K562 (cell line): Measurements from ENCODE around the gene HMGXB3. TPM values are rescaled to one million over a fixed set of nuclear protein-coding genes. Genes with fewer than 3 reads are reported as not detected.

ENCODE experiments used
- ARID2 ChIP-seq: fragments of 450-650 bp; IDR thresholded peaks from 2 replicates; pipeline ENCODE4 v1.6.1; 2017; ENCODE audit warnings: antibody characterized with exemption, mild to moderate bottlenecking
- CBFB ChIP-seq: sonication (generic); formaldehyde crosslinking; IDR thresholded peaks from 2 replicates; pipeline ENCODE4 v1.4.0; 2020; ENCODE audit warnings: mild to moderate bottlenecking, missing genetic modification reagents
- CCNT2 ChIP-seq: IDR thresholded peaks from 2 replicates; pipeline ENCODE4 v1.6.1; 2011; ENCODE audit warnings: borderline replicate concordance, low read depth, mild to moderate bottlenecking, moderate library complexity, mixed read lengths, low read length; ENCODE audit not compliant: insufficient read length; ENCODE audit errors: extremely low read depth
- E2F8 ChIP-seq: fragments of 450-650 bp; IDR thresholded peaks from 2 replicates; pipeline ENCODE4 v1.7.1; 2018; ENCODE audit warnings: mild to moderate bottlenecking, low read depth; ENCODE audit not compliant: partially characterized antibody
- IRF2 ChIP-seq: sonication (generic); formaldehyde crosslinking; IDR thresholded peaks from 2 replicates; pipeline ENCODE4 v1.8.1; 2022; ENCODE audit warnings: mild to moderate bottlenecking, missing genetic modification reagents
- LCOR ChIP-seq: sonication (generic); formaldehyde crosslinking; IDR thresholded peaks from 2 replicates; pipeline ENCODE4 v1.8.0; 2022; ENCODE audit warnings: mild to moderate bottlenecking, missing genetic modification reagents
- MCM5 ChIP-seq: fragments of 450-650 bp; IDR thresholded peaks from 2 replicates; pipeline ENCODE4 v1.6.1; 2016; ENCODE audit warnings: low read depth
- NR2F6 ChIP-seq: fragments of 450-650 bp; formaldehyde crosslinking; IDR thresholded peaks from 2 replicates; pipeline ENCODE4 v1.4.0; 2020; ENCODE audit warnings: mild to moderate bottlenecking
- PTBP1 ChIP-seq: fragments of 200-400 bp; formaldehyde crosslinking; IDR thresholded peaks from 2 replicates; pipeline ENCODE4 v1.6.1; 2017; ENCODE audit warnings: low read depth, low read length
- XRCC3 ChIP-seq: fragments of 450-650 bp; IDR thresholded peaks from 2 replicates; pipeline ENCODE4 v1.6.1; 2017; ENCODE audit warnings: mild to moderate bottlenecking, moderate library complexity
- ZNF133 ChIP-seq: fragments of 250-450 bp; sonication (Bioruptor Pico); IDR thresholded peaks from 2 replicates; pipeline ENCODE4 v1.4.0; 2020; ENCODE audit warnings: mild to moderate bottlenecking
- ZNF395 ChIP-seq: fragments of 200-800 bp; sonication (Bioruptor generic); IDR thresholded peaks from 2 replicates; pipeline ENCODE4 v1.6.1; 2017; ENCODE audit warnings: missing genetic modification characterization, missing compliant biosample characterization
- polyA plus RNA-seq, 8 experiments: library from polyadenylated mRNA; depleted of rRNA in 4 of 8; stranded (reverse) in 5 of 8; unstranded in 3 of 8; fragments of >200 nt; fragmentation: Nextera tagmentation in 2 of 8; fragmentation: Illumina TruSeq in 1 of 8; extraction: Ambion mirVana in 2 of 8; extraction: Trizol in 1 of 8; gene quantifications; 2 replicates each; pipeline versions ENCODE4 v1.2.1 to v1.2.3, GENCODE V29; 2011 to 2014; ENCODE audit warnings: inconsistent platforms in 1 of 8, missing spikeins in 1 of 8
- total RNA-seq, 7 experiments: library from RNA; depleted of rRNA in 6 of 7; stranded (reverse); fragments of >200 nt in 6 of 7; fragmentation: Illumina TruSeq in 2 of 7; extraction: Trizol in 2 of 7; gene quantifications; 2 replicates each; pipeline versions ENCODE4 v1.2.1 to v1.2.3, GENCODE V29; 2011 to 2021; ENCODE audit warnings: low replicate concordance in 1 of 7
- TF ChIP-seq, protein P1 (sequence below): sonication (generic); formaldehyde crosslinking; IDR thresholded peaks from 2 replicates; pipeline ENCODE4 v1.8.1; 2023; ENCODE audit warnings: mild to moderate bottlenecking, missing genetic modification reagents, moderate library complexity
- TF ChIP-seq, protein P2 (sequence below): fragments of 450-650 bp; formaldehyde crosslinking; IDR thresholded peaks from 2 replicates; pipeline ENCODE4 v1.4.0; 2022; ENCODE audit warnings: mild to moderate bottlenecking, moderate library complexity
- TF ChIP-seq, protein P3 (sequence below), 2 experiments: fragments of 450-650 bp; IDR thresholded peaks; 2 replicates each; pipeline ENCODE4 v1.6.1; 2018; ENCODE audit warnings: mild to moderate bottlenecking in 2 of 2, low read depth in 1 of 2; ENCODE audit not compliant: partially characterized antibody in 2 of 2
- TF ChIP-seq, protein P4 (sequence below), 3 experiments: IDR thresholded peaks in 2 of 3; conservative IDR thresholded peaks in 1 of 3; 2 replicates each; pipeline ENCODE4 v1.5.1; 2011 to 2012; ENCODE audit warnings: low read length in 3 of 3, mild to moderate bottlenecking in 3 of 3, control low read depth in 2 of 3, improper control_type of control experiment in 1 of 3, inconsistent platforms in 1 of 3, low read depth in 1 of 3, mixed read lengths in 1 of 3, moderate library complexity in 1 of 3; ENCODE audit not compliant: insufficient read depth in 2 of 3

Gene HMGXB3
- total and polyA plus RNA-seq, 9 of the 15 experiments (the other 6 are each of a cell fraction or from before 2014, with no cell fraction given) = 1.8 to 44.1 (median 32.2) TPM

GRCh38 chr5:149999866-150000255, 678 bp upstream of the HMGXB3 start (continued):
- TF ChIP-seq ZNF133 (CRISPR knock-in tag) = no peak
- no peak for TF ChIP-seq ZNF395 (CRISPR knock-in tag)
- TF ChIP-seq PTBP1 = no peak
- TF ChIP-seq MCM5 = no peak
- no peak for TF ChIP-seq ARID2
- TF ChIP-seq, protein P1, sequence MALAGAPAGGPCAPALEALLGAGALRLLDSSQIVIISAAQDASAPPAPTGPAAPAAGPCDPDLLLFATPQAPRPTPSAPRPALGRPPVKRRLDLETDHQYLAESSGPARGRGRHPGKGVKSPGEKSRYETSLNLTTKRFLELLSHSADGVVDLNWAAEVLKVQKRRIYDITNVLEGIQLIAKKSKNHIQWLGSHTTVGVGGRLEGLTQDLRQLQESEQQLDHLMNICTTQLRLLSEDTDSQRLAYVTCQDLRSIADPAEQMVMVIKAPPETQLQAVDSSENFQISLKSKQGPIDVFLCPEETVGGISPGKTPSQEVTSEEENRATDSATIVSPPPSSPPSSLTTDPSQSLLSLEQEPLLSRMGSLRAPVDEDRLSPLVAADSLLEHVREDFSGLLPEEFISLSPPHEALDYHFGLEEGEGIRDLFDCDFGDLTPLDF (CRISPR knock-in tag) = 0 out of 2 replicates have a peak, but pooled peaks have one; percentile 29
- no peak for TF ChIP-seq XRCC3
- TF ChIP-seq E2F8 = no peak
- TF ChIP-seq, protein P2, sequence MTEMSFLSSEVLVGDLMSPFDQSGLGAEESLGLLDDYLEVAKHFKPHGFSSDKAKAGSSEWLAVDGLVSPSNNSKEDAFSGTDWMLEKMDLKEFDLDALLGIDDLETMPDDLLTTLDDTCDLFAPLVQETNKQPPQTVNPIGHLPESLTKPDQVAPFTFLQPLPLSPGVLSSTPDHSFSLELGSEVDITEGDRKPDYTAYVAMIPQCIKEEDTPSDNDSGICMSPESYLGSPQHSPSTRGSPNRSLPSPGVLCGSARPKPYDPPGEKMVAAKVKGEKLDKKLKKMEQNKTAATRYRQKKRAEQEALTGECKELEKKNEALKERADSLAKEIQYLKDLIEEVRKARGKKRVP (CRISPR knock-in tag) = no peak
- TF ChIP-seq IRF2 = no peak
- no peak for TF ChIP-seq NR2F6
- TF ChIP-seq, protein P3, sequence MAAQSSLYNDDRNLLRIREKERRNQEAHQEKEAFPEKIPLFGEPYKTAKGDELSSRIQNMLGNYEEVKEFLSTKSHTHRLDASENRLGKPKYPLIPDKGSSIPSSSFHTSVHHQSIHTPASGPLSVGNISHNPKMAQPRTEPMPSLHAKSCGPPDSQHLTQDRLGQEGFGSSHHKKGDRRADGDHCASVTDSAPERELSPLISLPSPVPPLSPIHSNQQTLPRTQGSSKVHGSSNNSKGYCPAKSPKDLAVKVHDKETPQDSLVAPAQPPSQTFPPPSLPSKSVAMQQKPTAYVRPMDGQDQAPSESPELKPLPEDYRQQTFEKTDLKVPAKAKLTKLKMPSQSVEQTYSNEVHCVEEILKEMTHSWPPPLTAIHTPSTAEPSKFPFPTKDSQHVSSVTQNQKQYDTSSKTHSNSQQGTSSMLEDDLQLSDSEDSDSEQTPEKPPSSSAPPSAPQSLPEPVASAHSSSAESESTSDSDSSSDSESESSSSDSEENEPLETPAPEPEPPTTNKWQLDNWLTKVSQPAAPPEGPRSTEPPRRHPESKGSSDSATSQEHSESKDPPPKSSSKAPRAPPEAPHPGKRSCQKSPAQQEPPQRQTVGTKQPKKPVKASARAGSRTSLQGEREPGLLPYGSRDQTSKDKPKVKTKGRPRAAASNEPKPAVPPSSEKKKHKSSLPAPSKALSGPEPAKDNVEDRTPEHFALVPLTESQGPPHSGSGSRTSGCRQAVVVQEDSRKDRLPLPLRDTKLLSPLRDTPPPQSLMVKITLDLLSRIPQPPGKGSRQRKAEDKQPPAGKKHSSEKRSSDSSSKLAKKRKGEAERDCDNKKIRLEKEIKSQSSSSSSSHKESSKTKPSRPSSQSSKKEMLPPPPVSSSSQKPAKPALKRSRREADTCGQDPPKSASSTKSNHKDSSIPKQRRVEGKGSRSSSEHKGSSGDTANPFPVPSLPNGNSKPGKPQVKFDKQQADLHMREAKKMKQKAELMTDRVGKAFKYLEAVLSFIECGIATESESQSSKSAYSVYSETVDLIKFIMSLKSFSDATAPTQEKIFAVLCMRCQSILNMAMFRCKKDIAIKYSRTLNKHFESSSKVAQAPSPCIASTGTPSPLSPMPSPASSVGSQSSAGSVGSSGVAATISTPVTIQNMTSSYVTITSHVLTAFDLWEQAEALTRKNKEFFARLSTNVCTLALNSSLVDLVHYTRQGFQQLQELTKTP (IDR thresholded peaks at IDR 0.05; ENCODE audit: low read depth in 1 of 2, partially characterized antibody in 2 of 2) = no peak
- no peak for TF ChIP-seq LCOR (CRISPR knock-in tag)
- no peak for TF ChIP-seq CBFB (CRISPR knock-in tag)
- TF ChIP-seq, protein P4, sequence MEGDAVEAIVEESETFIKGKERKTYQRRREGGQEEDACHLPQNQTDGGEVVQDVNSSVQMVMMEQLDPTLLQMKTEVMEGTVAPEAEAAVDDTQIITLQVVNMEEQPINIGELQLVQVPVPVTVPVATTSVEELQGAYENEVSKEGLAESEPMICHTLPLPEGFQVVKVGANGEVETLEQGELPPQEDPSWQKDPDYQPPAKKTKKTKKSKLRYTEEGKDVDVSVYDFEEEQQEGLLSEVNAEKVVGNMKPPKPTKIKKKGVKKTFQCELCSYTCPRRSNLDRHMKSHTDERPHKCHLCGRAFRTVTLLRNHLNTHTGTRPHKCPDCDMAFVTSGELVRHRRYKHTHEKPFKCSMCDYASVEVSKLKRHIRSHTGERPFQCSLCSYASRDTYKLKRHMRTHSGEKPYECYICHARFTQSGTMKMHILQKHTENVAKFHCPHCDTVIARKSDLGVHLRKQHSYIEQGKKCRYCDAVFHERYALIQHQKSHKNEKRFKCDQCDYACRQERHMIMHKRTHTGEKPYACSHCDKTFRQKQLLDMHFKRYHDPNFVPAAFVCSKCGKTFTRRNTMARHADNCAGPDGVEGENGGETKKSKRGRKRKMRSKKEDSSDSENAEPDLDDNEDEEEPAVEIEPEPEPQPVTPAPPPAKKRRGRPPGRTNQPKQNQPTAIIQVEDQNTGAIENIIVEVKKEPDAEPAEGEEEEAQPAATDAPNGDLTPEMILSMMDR (IDR thresholded peaks at IDR 0.05 in 2 of 3, conservative IDR thresholded peaks at IDR 0.05 in 1 of 3; ENCODE audit: insufficient read depth in 2 of 3, low read depth in 1 of 3, low read length in 3 of 3) = no peak
- TF ChIP-seq CCNT2 = no peak
- TF ChIP-seq, all 486 proteins: peak for 9
